H1 (cell line): ENCODE measurements around the gene GAGE12J. TPM values are rescaled to one million over a fixed set of nuclear protein-coding genes. Genes with fewer than 3 reads are reported as not detected.

ENCODE experiments used
- ATF3 ChIP-seq: IDR thresholded peaks from 2 replicates; pipeline ENCODE4 v1.6.1; 2011; ENCODE audit warnings: low read depth, mild to moderate bottlenecking, low read length; ENCODE audit not compliant: insufficient read depth
- CHD2 ChIP-seq: IDR thresholded peaks from 2 replicates; pipeline ENCODE4 v1.6.1; 2012; ENCODE audit warnings: low read length, improper control_type of control experiment
- CTBP2 ChIP-seq: IDR thresholded peaks from 2 replicates; pipeline ENCODE4 v1.7.0; 2011; ENCODE audit warnings: borderline replicate concordance, mild to moderate bottlenecking, moderate library complexity, mixed read lengths, low read length; ENCODE audit not compliant: insufficient read depth, insufficient read length
- EP300 ChIP-seq, 2 experiments: IDR thresholded peaks; 1 replicate in 1 of 2; 2 replicates in 1 of 2; pipeline ENCODE4 v1.6.1; 2011 to 2012; ENCODE audit warnings: low read depth in 2 of 2, low read length in 2 of 2, mild to moderate bottlenecking in 2 of 2, borderline replicate concordance in 1 of 2, inconsistent platforms in 1 of 2, moderate library complexity in 1 of 2
- EZH2 ChIP-seq: fragments of 200-600 bp; sonication (generic); IDR thresholded peaks from 2 replicates; pipeline ENCODE4 v1.7.1; 2012; ENCODE audit warnings: low read depth, mild to moderate bottlenecking, moderate library complexity, low read length, inconsistent platforms; ENCODE audit not compliant: severe bottlenecking
- KDM5A ChIP-seq: fragments of 200-600 bp; IDR thresholded peaks from 2 replicates; pipeline ENCODE4 v1.7.1; 2012; ENCODE audit warnings: mild to moderate bottlenecking, low read length, inconsistent platforms, mixed read lengths
- MAFK ChIP-seq: IDR thresholded peaks from 2 replicates; pipeline ENCODE4 v1.6.1; 2012; ENCODE audit warnings: low read depth, mild to moderate bottlenecking, improper control_type of control experiment, low read length
- SUZ12 ChIP-seq: fragments of 200-600 bp; sonication (generic); IDR thresholded peaks from 2 replicates; pipeline ENCODE4 v1.6.1; 2012; ENCODE audit warnings: mild to moderate bottlenecking, inconsistent platforms, low read length, moderate library complexity, mixed read lengths
- TAF7 ChIP-seq: optimal IDR thresholded peaks from 2 replicates; pipeline ENCODE3; 2011; ENCODE audit warnings: low read depth, mild to moderate bottlenecking, inconsistent platforms, low read length, moderate library complexity, borderline replicate concordance
- polyA plus RNA-seq, 7 experiments: library from polyadenylated mRNA; depleted of rRNA in 3 of 7; stranded (reverse) in 5 of 7; unstranded in 2 of 7; fragments of >200 nt in 5 of 7; fragments of 200-250 nt in 2 of 7; gene quantifications; 1 replicate in 5 of 7; 2 replicates in 1 of 7; 4 replicates in 1 of 7; pipeline versions ENCODE4 v1.2.1 to v1.2.3, GENCODE V29; 2011 to 2013; ENCODE audit warnings: missing spikeins in 2 of 7, mixed read lengths in 2 of 7
- total RNA-seq: library from RNA; stranded (reverse); fragmentation: NEBNext Ultra II Directional; extraction: Animal tissue kit (Norgen Biotek cat#: 25700); gene quantifications from 2 replicates; pipeline ENCODE4 v1.2.1, GENCODE V29; 2021

Gene GAGE12J
- total and polyA plus RNA-seq, 2 of the 8 experiments (the other 6 are each of a cell fraction or from before 2014, with no cell fraction given): not detected

GRCh38 chrX:49276671-49277534, 44.9 kb upstream of the GAGE12J start (continued):
- TF ChIP-seq KDM5A: no peak
- no peak for TF ChIP-seq MAFK
- no peak for TF ChIP-seq EP300 (IDR thresholded peaks at IDR 0.05; ENCODE audit: borderline replicate concordance in 1 of 2, low read depth in 2 of 2, low read length in 2 of 2)
- TF ChIP-seq SUZ12: no peak
- no peak for TF ChIP-seq CHD2
- no peak for TF ChIP-seq CTBP2
- no peak for TF ChIP-seq TAF7
- TF ChIP-seq EZH2: no peak
- no peak for TF ChIP-seq ATF3
- TF ChIP-seq, all 59 proteins: peak for 0
